Measurements from ENCODE around the gene MORF4L2. TPM values are rescaled to one million over a fixed set of nuclear protein-coding genes. Genes with fewer than 3 reads are reported as not detected.

The MORF4L2 gene
- total RNA-seq, 1 experiment from 2014 or later, result 471 TPM

- peak; percentile 89 for DNase-seq (ENCODE audit: low read depth)
These were observed 48.7 kb downstream of the MORF4L2 start for GRCh38 chrX:103637604-103638338.

- peak; percentile 41 for DNase-seq (ENCODE audit: low read depth)
These were observed 51.1 kb downstream of the MORF4L2 start for GRCh38 chrX:103635436-103635835.

GRCh38 chrX:103631145-103631544, 55.4 kb downstream of the MORF4L2 start:
- DNase-seq (ENCODE audit: low read depth), result no peak

- DNase-seq (ENCODE audit: low read depth), result no peak
These were observed 56.4 kb downstream of the MORF4L2 start for GRCh38 chrX:103630171-103630511.

GRCh38 chrX:103629318-103630170, 57.0 kb downstream of the MORF4L2 start:
- peak; percentile 73 for DNase-seq (ENCODE audit: low read depth)

- peak; percentile 51 for DNase-seq (ENCODE audit: low read depth)
These were observed 57.8 kb downstream of the MORF4L2 start, which contains the start of gene TCEAL1 for GRCh38 chrX:103628386-103629317. Gene TCEAL1, plus strand, starts transcription at chrX:103628975. Its CDS starts 942 bp downstream, at chrX:103629917.

- peak; percentile 47 for DNase-seq (ENCODE audit: low read depth)
These were observed 59.6 kb downstream of the MORF4L2 start for GRCh38 chrX:103626855-103627254.

Other genes with a start within 250 kb of the MORF4L2 start
- not detected in 2 replicates for gene RAB40A, start 167.2 kb downstream of the MORF4L2 start, total RNA-seq (2014; rRNA removed; shearing (Covaris generic))
- 30.0 and 33.0 TPM in 2 replicates for gene TCEAL4, start 101.2 kb downstream of the MORF4L2 start, total RNA-seq (2014; rRNA removed; shearing (Covaris generic))
- gene TCEAL3, start 78.7 kb downstream of the MORF4L2 start, total RNA-seq (2014; rRNA removed; shearing (Covaris generic)), result 14.3 and 17.1 TPM in 2 replicates
- gene TCEAL1, start 57.7 kb downstream of the MORF4L2 start, total RNA-seq (2014; rRNA removed; shearing (Covaris generic)), result 21.9 and 33.4 TPM in 2 replicates
- gene TMEM31, start 24.2 kb upstream of the MORF4L2 start, total RNA-seq (2014; rRNA removed; shearing (Covaris generic)), result not detected in 2 replicates
- gene PLP1, start 90.1 kb upstream of the MORF4L2 start, total RNA-seq (2014; rRNA removed; shearing (Covaris generic)), result 0.30 and 0.37 TPM in 2 replicates
- 0.63 and 0.68 TPM in 2 replicates for gene RAB9B, start 145.6 kb upstream of the MORF4L2 start, total RNA-seq (2014; rRNA removed; shearing (Covaris generic))

Measured in HT1080 (cell line).